ENCODE results near the gene CALHM5.

DNA sequence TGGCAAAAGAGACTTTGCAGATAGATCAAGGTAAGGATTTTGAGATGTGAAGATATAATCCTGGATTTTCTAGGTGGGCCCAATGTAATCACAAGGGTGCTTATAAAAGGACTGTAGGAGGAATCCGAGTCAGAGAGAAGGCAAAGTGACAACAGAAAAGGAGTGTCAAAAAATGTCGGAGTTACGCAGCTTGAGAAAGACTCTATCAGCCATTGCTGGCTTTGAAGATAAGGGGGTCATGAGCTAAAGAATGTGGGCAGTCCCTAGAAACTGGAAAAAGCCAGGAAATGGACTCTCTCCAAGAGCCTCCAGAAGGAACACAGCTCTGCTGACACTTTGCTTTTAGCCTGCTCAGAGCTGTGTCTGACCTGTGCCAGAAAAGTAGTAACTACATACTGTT, 51.2 kb downstream of the CALHM5 start:
- TF ChIP-seq CTCF (IDR thresholded peaks at IDR 0.05) (no peak), POLR2A (IDR thresholded peaks at IDR 0.05) (no peak)
